T47D (cell line): Measurements from ENCODE around the gene HOTAIR.

Experiments
- DNase-seq, 2 experiments: peaks; one replicate each; pipeline versions ENCODE4 v3.0.0 to v3.0.0-alpha.2; 2011 to 2012; ENCODE audit warnings: low read depth in 1 of 2, low spot score in 1 of 2
- JUND ChIP-seq: IDR thresholded peaks from 2 replicates; pipeline ENCODE4 v1.6.1; 2012; ENCODE audit warnings: low read depth
- in situ Hi-C: cut with HindIII; loops from 2 replicates; pipeline ENCODE4 v1.10.0; 2016; ENCODE audit warnings: low sequenced_read_pairs, low pct_unique_long_range_greater_than_20kb

The HOTAIR gene

GRCh38 chr12:54002278-54002914 is 27.6 kb upstream of the HOTAIR start:
- no peak for TF ChIP-seq JUND
- in situ Hi-C loops = loop anchor here (25.0 kb wide), 1 partner anchor 185 kb away; the partner anchor contains the start of gene SMUG1
- no peak for DNase-seq

GRCh38 chr12:54001283-54002187 is 26.8 kb upstream of the HOTAIR start:
- in situ Hi-C loops = loop anchor here (25.0 kb wide), 1 partner anchor 186 kb away; the partner anchor contains the start of gene SMUG1
- no peak for TF ChIP-seq JUND
- no peak for DNase-seq

- no peak for TF ChIP-seq JUND
- in situ Hi-C loops = loop anchor here (25.0 kb wide), 1 partner anchor 187 kb away; the partner anchor contains the start of gene SMUG1
- DNase-seq = no peak
These were observed 25.7 kb upstream of the HOTAIR start, which contains the start of gene HOXC9 for GRCh38 chr12:54000116-54001114. Gene HOXC9 (plus strand): TSS chr12:54000161. CDS start chr12:54000189, 28 bp downstream.

- no peak for TF ChIP-seq JUND
- DNase-seq = peak; percentile 93 to 94
- in situ Hi-C loops = loop anchor here (25.0 kb wide), 1 partner anchor 188 kb away; the partner anchor contains the start of gene SMUG1
These were observed 24.9 kb upstream of the HOTAIR start for GRCh38 chr12:53999559-54000115.

GRCh38 chr12:53998900-53999236 is 24.1 kb upstream of the HOTAIR start:
- in situ Hi-C loops = no loop called here
- DNase-seq = no peak
- no peak for TF ChIP-seq JUND

GRCh38 chr12:53998110-53998899 is 23.6 kb upstream of the HOTAIR start:
- DNase-seq = no peak
- no peak for TF ChIP-seq JUND
- in situ Hi-C loops = no loop called here

GRCh38 chr12:53997204-53998109 is 22.7 kb upstream of the HOTAIR start:
- no peak for TF ChIP-seq JUND
- in situ Hi-C loops = no loop called here
- DNase-seq = no peak

- in situ Hi-C loops = no loop called here
- DNase-seq = no peak
- no peak for TF ChIP-seq JUND
These were observed 21.8 kb upstream of the HOTAIR start for GRCh38 chr12:53996240-53997203.
